ENCODE data around the gene FNIP1. TPM values are rescaled to one million over a fixed set of nuclear protein-coding genes. Genes with fewer than 3 reads are reported as not detected.
"Not testable (repeated sequence)": the region's sequence is repeated elsewhere in the genome, so short reads cannot be mapped to it uniquely, and the experiment has no call there.

Gene FNIP1
- polyA plus RNA-seq, 4 donors = 14.2 to 17.7 (median 16.9) TPM

DNA sequence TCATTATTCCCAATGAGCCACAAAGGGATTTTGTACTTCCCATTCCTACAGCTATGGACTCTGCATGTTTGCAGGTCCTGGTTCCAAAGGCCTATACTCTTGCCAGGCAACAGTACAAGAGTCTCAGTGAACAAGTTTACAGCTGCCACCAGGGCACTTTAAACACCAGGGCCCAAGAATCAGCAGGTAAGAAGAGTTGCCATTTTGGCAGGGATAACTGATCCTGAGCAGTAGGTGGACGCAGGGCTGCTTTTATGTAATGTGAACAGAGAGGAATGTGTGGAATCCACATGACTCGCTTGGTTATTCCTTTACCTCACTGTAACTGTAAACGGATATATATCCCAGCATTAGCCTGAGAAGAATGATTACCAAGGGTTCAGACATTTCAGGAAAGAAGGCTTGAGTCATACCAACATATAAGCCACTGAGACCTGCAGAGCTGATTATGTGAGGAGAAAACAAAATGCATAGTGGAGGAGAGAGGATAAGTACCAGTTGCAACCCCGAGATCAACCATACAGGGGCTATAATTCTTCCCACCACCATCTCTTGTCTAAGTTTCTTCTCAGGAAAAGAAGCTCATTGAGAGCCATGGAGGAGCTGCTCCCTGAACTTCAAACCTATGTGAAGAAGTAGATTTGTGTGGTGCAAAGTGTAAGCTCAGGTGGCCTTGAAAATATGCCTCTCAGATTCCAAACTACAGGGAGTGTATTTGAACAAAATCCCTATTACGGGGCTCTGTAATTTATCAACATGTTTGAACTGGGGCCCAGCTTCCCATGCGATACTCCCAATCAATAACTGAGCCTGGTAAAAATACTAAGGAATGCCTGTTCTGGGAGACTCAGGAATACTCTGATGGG is 186.4 kb downstream of the FNIP1 start:
- peak in 1 of 4 donors; percentile 16 for DNase-seq (ENCODE audit: low read depth in 4 of 4, low spot score in 3 of 4)

DNA sequence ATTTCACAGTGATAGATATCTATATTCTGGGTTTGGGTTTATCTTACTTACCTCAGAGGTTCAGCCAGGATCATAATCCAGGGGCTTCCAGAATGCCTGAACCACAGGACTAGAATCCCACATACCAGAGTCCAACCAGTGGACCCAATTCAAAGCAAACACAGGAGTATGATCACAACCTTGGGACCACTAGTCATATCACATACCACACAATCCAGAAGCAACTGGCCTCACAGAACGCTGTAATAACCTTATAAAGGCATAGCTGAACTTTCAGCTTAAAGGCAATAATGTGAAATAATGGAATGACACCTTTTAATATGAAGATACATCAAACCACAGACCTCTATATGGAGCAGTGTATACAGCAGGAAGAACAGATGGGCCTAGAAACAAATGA is 187.0 kb downstream of the FNIP1 start:
- DNase-seq (ENCODE audit: low read depth in 4 of 4, low spot score in 3 of 4) = no peak

DNA sequence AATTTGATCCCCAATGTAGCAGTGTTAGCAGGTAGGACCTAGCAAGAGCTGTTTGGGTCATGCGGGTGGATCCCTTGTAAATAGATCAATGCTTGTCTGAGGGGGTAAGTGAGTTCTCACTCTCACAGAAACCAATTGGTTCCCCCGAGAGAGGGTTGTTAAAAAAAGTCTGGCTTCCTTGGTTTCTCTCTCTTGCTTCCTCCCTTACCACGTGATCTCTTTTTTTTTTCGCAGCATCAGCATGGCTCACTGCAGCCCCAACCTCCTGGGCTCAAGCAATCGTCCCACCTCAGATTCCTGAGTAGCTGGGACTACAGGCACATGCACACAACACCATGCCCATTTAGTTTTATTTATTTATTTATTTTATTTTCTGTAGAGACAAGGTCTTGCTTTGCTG is 188.2 kb downstream of the FNIP1 start:
- DNase-seq (ENCODE audit: low read depth in 4 of 4, low spot score in 3 of 4) = no peak

DNA sequence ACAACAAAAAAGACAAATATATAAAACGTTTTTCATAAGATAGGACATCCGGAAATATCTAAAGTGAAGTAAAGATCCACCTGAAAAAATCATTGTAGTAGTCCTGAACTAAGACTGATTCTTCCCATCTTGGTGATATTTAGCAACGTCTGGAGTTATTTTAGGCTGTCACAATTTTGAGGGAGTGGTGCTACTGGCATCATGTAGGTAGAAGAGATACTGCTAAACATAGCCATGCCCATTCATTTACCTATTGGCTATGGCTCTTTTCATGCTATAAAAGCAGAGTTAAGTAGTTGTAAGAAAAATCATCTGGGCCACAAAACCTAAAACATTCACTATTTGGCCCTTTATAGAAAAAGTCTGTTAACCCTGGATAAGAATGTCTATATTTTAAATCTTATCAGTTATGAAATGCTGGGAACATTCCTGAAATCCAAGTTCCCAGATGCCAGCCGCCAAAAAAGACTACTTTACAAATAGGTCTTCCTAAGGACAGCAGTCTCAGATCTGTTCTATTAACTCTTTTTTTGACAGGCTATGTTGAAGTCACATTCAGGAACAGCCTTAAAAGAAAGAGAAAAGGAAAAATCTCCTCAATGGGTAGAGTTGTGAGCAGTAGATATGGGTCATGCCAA is 188.8 kb downstream of the FNIP1 start:
- DNase-seq (ENCODE audit: low read depth in 4 of 4, low spot score in 3 of 4) = no peak

DNA sequence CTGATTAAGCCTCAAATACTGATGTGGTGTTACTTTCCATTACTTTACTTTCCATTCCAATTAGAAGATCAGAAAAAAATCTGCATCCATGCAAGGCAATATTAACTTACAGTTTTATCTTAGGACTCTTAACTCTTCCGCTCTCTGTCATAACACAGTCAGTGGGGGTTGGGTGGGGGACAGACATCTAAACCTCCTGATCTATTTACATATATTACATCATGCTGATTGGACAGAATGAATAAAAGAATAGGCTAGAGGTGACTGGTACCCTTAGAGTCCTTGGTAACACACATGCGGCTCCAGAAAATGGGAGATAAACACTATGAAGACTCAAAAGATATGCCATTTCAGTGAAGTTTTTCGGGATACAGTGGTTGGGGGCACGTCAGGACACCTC is 189.4 kb downstream of the FNIP1 start:
- DNase-seq (ENCODE audit: low read depth in 4 of 4, low spot score in 3 of 4) = no peak

DNA sequence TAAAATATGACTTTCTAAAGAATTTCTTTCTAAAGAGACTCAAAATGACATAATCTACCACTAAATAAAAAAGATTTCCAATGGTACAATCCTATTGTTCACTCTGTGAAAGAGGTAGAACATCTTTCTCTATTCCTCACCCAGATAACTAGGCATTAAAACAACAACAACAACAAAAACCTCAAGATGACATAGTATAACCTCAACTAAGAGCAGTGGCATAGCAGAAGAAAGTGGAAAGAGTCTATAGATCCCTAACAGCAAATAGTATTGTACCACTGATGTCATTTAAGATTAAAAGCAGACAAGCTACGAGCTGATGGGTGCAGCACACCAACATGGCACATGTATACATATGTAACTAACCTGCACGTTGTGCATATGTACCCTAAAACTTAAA is 191.7 kb downstream of the FNIP1 start:
- no peak for DNase-seq (ENCODE audit: low read depth in 4 of 4, low spot score in 3 of 4)

DNA sequence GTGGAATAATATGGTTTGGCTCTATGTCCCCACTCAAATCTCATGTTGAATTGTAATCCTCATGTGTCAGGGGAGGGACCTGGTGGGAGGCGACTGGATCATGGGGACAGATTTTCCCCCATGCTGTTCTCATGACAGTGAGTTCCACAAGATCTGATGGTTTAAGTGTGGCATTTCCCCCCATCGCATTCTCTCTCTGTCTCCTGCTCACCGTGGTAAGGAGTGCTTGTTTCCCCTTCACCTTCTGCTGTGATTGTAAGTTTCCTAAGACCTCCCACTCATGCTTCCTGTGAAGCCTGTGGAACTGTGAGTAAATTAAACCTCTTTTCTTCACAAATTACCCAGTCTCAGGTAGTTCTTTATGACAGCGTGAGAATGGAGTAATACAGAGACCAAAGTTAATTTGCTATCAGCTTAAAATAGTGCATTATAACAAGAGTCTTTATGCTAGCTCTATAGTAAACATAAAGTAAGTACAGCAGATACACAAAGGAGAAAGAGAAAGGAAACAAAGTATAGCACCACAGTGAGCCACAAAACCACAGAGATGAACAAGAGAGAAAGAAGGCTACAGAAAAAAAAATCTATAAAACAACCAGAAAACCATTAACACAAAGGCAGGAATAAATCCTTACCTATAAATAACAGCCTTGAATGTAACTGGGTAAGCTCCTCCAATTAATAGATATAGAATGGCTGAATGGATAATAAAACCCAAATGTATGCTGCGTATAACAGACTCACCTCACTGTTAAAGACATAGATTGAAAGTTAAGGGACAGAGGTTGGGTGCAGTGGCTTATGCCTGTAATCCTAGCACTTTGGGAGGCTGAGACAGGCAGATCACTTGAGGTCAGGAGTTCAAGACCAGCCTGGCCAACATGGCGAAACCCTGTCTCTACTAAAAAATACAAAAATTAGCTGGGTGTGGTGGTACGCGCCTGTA is 201.5 kb downstream of the FNIP1 start:
- no peak for DNase-seq (ENCODE audit: low read depth in 4 of 4, low spot score in 3 of 4)

DNA sequence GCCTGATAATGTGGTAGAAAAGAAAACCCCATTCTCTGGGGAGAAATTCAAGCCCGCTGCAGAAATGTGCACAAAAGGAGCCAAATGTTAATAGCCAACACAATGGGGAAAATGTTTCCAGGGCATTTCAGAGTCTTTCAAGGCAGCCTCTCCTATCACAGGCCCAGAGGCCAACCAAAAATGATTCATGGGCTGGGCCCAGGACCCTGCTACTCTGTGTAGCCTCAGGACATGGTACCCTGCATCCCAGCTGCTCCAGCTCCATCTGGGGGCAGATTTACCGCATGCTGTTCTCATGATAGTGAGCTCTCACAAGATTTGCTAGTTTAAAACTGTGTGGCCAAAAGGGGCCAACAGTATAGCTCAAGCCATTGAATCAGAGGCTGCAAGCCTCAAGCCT is 202.9 kb downstream of the FNIP1 start:
- no peak for DNase-seq (ENCODE audit: low read depth in 4 of 4, low spot score in 3 of 4)

DNA sequence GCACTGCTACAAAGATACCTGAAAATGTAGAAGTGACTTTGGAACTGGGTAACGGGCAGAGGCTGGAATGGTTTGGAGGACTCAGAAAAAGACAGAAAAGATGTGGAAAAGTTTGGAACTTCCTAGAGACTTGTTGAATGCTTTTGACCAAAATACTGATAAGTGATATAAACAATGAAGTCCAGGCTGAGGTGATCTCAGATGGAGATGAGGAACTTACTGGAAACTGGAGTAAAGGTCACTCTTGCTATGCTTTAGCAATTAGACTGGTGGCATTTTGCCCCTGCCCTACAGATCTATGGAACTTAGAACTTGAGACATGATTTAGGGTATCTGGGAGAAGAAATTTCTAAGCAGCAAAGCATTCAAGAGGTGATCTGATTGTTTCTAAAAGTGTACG is 203.4 kb downstream of the FNIP1 start:
- DNase-seq (ENCODE audit: low read depth in 4 of 4, low spot score in 3 of 4) = not testable (repeated sequence)

Other genes starting within 250 kb of the FNIP1 start
- 10 to 100 TPM; 12.4 to 17.8 (median 16.2) TPM for gene RAPGEF6, start 161.8 kb downstream of the FNIP1 start, polyA plus RNA-seq (ENCODE audit: insufficient read length in 4 of 4)
- gene MEIKIN, start 148.6 kb upstream of the FNIP1 start, polyA plus RNA-seq (ENCODE audit: insufficient read length in 4 of 4) = under 1 TPM in 1 of 4 donors, not detected in 3; 0.36 TPM
- 1 to 10 TPM; 1.6 to 2.6 (median 1.7) TPM for gene ACSL6, start 214.6 kb upstream of the FNIP1 start, polyA plus RNA-seq (ENCODE audit: insufficient read length in 4 of 4)